RCC 7860 (cell line): ENCODE results near the gene GPM6B.

Experiments
- DNase-seq: peaks from one replicate; pipeline ENCODE4 v3.0.0-alpha.2; 2015; ENCODE audit warnings: low spot score
- FAIRE-seq: peaks from 2 replicates; lab custom pipeline; 2012; peaks lifted over from hg19 to GRCh38; lab: Jason Lieb, UNC

Gene GPM6B

DNA sequence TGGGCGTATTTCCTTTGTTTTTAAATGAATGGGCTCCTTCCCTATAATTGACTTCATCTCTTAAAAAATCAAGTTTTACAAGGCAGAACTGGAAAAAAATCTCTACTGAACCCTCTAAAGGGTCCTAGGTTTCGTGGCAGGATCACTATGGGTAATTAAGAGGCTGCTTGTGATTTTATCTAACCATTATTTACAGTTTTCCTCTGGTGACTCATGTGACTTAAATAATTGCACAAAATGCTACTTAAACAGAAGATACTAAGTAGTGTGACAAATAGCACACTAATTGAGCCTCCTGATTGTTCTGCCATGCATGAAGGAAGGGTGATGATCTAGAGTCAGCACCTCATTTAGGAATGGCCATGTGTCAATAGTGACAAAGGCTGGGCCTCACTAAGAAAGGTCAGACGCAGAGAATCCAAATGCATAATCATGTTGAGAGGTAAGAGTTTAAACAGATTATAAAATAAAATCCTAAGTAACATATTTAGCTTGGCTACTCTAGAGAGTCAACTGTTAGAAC is 46.8 kb downstream of the GPM6B start:
- FAIRE-seq: no peak
- no peak for DNase-seq

DNA sequence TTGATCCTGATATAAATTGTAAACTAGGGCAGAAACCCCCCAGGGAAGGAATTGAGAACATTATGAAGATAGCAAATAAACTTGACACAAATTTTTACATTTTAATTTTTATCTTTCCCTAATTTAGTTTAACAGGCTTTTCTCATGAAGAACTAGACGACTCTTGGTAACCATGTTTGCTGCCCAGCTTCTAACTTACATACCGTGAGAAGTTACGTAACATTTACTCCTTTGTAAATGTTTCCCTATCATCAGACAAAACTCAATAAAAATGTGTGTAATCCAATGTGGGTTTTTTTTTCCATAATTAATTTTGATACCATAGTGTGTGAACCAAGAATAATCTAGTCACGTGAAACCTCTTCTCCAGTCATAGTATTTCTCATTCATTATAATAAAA is 48.0 kb downstream of the GPM6B start:
- DNase-seq (no peak), FAIRE-seq (no peak)

DNA sequence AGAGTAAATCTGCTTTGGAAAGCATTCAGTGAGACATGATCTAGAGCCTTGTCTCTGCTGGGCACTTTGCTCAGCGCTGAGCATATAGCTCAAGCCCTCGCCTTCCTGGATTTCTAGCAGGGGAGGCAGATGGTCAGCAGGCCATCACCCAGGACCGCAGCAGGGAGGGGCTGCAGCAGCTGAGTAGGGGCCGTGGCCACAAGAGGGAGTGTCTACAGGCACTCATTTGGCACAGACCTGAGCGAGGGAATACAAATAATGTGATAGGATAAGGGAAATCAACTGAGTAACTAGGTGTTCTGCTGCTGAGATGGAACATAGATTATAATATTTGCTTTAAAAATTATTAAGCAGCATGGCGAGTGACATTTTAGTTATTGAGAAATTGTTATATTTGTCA is 52.1 kb downstream of the GPM6B start:
- FAIRE-seq (no peak), DNase-seq (no peak)

DNA sequence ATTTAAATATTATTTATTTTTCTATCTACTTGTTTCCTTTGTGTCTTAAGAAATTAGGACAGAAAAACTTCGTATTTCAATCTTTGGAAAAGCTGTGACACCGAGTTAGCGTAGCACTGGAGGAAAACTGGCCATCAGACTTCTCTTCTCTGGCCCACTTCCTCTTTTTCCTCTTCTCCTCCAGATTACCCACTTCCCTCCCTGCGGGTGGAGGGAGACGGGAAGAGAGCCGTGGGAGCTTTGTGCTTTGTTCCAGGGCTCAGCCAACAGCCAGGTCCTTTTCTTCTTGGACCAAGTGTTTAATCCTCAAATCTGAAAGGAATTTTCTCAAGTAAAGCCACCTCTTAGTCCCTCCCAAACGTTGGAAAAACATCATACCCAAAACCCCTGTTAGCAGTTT is 52.6 kb downstream of the GPM6B start:
- no peak for DNase-seq
- FAIRE-seq: no peak

DNA sequence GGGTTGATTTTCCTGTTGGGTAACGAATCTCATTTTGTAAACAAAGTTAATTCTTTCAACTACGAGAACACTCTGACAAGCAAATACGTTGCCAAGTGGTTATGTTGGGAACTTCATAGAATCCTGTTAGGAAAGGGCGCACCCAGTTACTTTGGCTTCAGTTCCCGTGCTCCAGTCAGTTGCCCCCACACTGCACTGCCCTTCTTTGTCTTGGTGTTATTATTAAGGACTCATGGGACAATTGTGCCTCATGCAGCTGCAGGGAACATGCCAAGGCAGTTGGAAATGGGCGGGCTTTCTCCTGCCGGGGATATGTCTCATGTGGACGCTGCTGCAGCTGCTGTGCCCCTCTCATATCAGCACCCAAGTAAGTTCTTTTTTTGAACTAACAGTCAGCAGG is 53.4 kb downstream of the GPM6B start:
- FAIRE-seq (no peak), DNase-seq (no peak)

DNA sequence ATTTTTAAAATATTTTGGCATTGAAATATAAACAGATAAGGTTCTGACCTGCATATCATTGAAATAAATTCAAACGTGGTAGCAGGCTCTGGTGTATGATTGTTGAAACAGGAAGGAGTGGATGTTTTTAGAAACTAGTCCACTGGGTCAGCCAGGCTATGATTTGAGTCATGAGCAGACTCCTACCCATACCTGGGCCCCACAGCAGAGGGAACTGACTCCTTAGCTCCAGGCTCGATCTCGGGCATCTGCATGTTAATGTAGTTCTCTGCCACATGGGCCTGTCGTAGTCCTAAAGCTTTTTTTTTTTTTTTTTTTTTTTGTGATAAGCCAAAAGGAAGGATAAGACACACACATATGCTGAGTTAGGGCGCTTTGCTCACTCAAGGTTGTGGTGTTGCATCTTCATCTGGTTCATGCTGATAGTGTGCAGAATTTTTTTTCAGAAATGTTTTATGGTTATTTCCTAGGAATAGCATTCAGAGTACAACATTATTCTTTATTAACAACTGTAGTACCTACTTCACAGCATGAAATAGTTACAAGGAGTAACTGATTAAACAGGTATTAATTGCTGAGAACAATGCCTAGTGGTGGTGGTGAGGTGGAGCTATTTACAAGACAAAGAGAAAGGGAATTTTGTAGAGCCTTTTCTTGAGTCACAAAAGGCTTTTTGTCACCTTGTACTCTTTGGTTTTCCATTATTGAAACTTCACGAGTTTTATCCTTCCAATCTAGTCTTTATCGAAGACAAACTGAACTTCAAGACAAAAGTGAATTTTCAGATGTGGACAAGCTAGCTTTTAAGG is 55.1 kb downstream of the GPM6B start:
- no peak for DNase-seq
- FAIRE-seq: no peak

DNA sequence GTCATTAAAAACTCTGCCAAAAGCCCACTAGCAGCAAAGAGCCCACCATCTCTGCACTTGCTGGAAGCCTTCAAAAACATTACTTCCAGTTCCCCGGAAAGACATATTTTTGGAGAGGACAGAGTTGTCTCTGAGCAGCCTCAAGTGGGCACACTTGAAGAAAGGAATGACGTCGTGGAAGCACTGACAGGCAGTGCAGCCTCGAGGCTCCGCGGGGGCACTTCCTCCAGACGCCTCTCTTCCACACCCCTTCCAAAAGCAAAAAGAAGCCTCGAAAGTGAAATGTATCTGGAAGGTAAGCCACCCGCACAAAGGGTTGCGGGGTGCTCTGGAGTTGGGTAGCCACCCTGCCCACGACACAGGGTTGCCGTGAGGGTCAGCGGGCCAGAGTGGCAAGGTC is 56.5 kb downstream of the GPM6B start:
- no peak for DNase-seq
- FAIRE-seq: no peak

DNA sequence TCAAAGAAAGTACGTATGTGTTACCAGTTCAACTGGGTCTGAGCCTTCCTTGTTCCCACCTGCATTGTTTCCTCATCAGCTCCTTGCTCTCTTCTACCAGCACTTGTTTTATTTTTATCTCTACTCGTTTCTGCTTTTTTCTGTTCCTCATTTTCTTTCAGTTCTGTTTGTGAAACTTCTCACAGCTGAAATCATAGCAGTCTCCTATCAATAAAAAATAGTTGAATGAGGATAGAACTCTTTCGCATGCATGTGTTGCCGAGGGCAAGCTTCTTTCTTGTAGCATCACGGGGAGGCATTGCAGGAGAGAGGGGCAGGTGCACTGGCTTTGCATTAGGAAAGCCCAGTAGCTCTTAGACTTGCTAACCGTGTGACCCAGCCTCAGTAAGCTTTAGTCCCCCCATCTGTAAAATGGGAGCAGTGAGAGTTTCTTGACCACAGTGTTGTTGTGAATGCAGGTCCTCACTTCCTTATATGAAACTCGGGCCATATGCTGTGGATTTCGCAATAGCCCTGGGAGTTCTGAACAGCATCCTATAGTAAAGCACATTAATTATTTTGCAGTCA is 57.7 kb downstream of the GPM6B start:
- DNase-seq: no peak
- FAIRE-seq: no peak

DNA sequence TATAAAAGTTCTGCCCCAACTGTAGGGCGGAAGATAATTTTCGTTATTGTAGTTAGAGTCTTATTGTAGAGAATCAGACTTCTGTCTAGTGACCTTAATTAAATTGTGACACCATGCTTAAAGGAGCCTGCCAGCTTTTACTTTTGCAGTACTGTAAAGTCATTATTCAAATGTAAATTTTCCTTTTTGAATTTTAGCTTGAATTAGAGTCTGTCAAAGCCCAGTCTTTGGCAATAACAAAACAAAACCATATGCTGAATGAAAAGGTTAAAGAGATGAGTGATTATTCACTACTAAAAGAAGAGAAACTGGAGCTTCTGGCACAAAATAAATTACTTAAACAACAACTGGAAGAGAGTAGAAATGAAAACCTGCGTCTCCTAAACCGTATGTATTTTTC is 60.5 kb downstream of the GPM6B start:
- no peak for DNase-seq
- no peak for FAIRE-seq

DNA sequence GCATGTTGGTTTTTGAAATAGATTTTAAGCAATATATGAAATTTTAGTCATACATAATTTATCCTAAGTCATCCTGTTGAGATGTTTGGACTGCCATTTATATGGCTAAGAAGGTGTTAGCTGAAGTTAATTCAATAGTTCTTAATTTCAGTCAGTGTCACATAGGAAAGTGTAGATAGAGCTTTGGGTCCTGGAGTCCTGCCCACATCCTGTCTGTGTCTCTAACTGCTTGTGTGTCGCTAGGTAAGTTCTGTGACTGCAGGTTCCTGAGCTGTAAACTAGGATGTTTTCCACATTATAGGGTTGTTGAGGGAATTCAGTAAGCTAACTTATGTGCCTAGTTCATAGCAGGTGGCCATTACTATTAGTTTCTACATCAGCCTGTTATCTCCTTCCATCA is 61.6 kb downstream of the GPM6B start:
- no peak for FAIRE-seq
- DNase-seq: no peak

DNA sequence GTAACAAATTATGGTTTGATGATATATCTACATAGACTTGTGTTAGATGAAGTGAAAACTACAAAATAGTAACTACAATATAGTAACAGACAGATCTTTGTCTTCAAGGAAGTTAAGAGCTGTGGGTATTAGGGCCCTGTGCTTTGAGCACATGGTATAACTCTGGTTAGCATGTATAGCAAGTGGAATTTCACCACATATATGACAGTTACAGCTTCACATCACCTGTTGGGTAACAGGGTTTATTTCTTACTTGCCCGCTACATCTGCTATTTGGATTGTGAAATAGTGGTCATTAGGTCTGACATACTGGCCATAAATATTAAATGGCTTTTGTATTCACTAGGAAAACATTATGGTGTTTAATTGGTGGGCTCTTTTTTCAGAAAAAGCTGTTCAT is 62.1 kb downstream of the GPM6B start:
- FAIRE-seq (no peak), DNase-seq (no peak)

DNA sequence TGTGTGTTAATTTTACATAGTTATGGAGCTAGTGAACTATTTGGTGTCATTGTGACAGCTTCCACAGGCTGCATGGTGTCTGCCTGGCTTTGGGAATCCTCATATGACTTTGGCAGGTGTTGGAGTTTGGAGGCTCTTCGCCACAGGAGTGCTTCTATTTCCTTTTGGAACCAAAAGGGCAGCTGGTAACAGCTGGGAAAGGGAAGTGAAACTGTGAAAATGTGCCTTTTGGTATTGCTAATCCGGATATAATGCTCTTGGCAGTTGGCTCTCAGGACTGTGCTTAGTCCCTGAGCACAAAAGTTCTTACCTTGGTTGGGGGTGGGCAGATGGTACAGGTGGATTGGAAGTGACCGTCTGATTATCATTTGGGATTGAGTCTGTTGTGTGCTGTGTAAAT is 64.2 kb downstream of the GPM6B start:
- FAIRE-seq (no peak), DNase-seq (no peak)

DNA sequence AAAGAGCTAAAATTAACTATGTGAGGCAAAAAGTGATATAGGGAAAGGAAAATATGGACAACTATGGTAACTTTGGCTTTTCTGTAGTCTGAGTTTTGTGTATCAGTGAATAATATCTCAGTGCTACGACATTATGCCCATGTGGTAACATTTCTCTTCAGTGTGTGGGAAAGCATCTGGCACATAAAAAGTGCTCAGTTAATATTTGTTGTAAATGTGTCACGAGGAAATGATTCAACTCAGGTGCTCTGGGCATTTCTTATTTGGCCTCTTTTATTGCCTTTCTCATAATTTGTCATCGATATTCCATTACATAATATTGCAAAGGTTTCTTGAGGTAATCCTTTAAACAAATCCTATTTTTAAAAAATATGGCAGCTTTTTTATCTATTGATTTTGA is 64.8 kb downstream of the GPM6B start:
- DNase-seq: no peak
- no peak for FAIRE-seq

DNA sequence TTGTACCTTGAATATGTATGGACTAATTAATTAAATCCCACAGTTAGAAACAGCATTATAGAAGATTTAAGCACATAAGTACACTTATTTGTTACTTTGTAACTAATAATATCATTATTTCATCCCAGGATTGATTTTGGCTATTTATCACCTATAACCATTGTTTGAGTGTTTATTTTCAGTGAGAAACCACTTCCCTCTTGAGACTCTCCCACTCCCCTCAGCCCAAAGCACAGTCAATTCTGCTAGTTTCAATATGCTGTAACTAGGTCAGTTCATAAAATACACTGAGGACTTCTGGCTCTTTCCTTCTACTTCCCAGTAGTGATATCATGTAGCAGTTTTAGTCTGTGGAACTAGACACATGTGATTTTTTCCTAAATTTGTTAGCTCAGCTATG is 66.1 kb downstream of the GPM6B start:
- FAIRE-seq: no peak
- DNase-seq: no peak

DNA sequence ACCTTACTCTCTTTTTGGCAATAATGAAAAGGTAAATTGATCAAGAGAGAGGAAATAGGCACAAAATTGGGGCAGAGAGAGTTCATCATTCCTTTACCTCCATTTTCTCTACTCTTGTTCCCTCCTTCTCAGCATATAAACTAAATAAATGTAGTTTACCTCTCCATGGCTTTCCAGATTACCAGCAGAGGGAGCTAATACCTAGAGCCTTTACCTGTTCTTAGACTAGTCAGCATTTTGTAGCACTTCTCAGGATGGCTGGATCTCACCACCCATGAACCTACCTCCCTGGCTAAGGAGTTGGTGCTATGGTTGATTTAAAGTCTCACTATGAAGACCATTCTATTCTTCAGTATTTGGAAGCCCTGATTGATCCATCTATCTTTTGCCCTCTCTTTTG is 66.7 kb downstream of the GPM6B start:
- FAIRE-seq (peak; percentile 67), DNase-seq (peak; percentile 49)

DNA sequence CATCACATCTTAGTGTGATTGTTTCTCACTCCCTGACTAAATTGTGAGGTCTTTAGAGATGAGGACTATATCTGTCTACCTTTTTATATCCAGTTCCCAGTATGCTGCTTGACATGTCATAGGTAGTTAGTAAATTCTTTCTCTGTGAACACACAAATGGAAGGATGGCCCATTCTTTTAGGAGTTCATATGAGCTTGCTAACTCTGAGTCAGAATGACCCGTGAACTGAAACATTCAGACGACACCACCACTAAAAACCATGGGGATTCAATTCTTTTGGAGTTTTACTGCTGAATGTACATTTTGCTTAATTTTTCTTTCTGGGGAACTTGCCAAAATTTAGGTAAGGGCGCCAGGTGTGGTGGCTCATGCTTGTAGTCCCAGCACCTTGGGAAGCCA is 68.4 kb downstream of the GPM6B start:
- DNase-seq (no peak), FAIRE-seq (no peak)

DNA sequence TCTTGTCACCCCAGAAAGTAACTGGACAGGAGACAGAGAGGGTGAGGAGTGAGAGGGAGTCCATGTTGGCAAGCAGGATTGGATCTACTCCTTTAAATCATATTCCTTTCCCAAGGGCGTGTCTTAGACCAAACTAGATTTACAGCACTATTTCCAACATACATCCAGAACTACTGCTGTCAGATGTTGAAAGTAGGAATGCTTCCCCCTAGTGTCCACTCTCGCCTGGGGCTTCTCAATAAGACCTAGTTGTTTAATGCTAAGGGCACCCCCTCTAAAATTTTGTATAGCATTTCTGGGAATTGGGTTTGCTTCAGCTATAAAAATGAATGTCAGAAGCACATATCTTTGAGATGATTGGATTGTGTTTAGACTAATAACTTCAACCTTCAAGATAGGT is 69.1 kb downstream of the GPM6B start:
- FAIRE-seq (peak; percentile 31), DNase-seq (no peak)

DNA sequence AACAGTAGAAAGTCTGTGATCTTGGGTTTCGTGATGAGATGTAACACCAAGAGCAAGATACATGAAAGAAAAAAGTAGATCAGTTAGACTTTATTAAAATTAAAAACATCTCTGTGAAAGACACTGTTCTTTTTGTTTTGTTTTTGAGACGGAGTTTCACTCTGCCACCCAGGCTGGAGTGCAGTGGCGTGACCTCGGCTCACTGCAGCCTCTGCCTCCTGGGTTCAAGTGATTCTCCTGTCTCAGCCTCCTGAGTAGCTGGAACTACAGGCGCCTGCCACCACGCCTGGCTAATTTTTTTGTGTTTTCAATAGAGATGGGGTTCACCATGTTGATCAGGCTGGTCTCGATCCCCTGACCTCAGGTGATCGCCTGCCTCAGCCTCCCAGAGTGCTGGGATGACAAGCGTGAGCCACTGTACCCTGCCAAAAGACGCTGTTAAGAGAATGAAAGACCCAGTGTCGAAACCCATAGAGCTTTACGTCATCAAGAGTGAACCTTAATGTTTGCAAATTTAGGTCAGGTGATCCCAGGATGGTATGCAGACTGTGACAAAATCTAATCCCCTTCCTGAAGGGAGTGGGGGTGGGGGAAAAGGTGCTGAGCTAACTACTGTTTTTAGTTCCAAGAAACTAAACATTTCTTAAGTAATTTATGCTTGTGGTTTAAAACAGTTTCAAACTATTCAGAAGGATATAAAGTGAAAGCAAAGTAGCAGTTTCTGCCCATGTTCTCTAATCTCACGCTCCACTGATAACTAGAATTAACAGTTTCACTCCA is 74.3 kb downstream of the GPM6B start:
- DNase-seq (no peak), FAIRE-seq (no peak)

DNA sequence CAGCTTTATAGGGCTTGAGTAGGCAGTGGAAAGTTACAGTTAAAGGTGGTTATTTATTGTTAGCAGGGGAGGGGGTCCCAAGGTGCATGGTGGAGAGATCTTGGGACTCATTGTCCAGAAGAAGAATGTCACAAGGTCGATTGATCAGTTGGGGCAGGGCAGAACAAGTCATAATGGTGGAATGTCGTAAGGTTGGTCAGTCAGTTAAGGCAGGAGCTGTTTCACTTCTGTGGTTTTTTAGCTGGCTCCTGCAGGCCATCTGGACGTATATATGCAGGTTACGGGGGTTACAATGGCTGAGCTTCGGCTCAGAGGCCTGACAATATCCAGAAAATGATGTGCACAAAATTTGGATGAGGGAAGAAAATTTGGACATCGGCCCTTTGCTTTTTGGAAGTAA is 75.2 kb downstream of the GPM6B start:
- FAIRE-seq (no peak), DNase-seq (no peak)

DNA sequence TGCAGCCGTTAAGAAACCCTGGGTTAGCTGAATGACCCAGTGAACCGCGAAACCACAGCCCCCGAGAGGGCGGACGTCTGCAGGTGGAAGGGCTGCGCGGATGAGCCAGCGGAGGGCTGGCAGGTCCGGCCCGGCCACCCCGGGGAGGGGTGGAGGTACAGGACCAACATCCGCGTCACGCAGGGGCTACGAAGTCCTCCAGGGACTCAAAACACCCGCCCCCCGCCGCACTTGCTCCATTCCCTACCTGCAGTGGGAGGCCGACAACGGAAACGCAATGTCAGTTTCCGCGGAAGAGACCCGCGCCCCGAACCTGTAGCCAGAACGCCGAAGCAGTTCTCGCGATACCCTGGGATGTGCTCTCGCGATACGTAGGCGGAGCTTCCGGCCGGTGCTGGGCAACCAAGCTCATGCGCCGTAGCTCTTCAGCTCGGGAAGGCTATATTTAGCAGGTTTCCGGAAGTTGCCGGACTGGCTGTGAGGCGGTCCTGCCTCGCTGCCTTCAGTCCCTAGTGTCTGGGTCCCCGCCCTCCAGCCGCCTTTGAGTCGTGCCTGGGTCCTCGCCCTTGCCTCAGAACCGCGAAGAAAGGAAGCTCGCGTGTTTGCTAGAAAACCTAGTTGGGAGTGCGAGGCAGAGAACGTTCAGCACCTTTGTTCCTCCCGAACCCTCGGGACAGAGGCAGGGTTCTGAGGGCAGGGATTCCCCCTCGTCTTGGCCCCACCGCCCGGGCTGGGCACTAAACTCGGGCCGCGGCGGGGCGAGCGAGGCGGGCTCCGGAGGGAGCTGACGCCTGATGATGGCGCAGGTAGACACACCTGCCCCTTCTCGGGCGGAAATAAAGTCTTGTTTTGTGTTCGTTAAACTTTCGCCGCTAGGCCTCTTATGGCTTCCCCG is 82.4 kb downstream of the GPM6B start, which contains the start of the genes OFD1 and TRAPPC2:
Gene OFD1, plus strand, starts transcription at position 471 of the 895 bp plus-strand sequence. Its CDS starts 324 bp downstream, at position 795.
Gene TRAPPC2, minus strand, starts transcription at position 343 of the 895 bp plus-strand sequence. CDS start 14,657 bp downstream, outside the sequence.
- peak; percentile 86 for FAIRE-seq

DNA sequence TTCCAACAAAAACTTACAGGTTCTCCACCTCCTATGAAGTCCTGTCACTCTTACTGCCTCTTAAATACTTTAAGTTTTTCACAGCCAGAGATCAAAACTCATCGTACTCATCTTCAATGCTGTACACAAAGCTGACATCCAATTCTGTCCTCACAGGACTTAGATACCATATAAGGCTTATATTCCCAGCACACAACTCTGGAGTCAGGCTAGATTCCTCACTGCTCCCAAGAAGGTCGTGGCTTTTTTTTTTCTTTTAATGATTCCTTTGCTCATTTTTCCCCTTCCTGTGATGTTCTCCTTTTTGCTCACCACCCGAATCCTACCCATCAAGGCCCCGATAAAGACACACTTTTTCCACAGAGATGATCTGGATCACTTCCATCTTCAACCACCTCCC is 83.4 kb downstream of the GPM6B start:
- DNase-seq (no peak), FAIRE-seq (no peak)

More for the DNA sequence above, 82.4 kb downstream of the GPM6B start, which contains the start of the genes OFD1 and TRAPPC2:
- peak; percentile 87 for DNase-seq
